IPS-NIHi11 (cell line): ENCODE results near the gene VWDE.

ENCODE experiments used
- DNase-seq: peaks from one replicate; pipeline ENCODE4 v3.0.0; 2012; ENCODE audit warnings: mixed read lengths, low spot score

Gene VWDE

GRCh38 chr7:12290761-12291160 lies 112.9 kb downstream of the VWDE start:
- DNase-seq = no peak

DNA sequence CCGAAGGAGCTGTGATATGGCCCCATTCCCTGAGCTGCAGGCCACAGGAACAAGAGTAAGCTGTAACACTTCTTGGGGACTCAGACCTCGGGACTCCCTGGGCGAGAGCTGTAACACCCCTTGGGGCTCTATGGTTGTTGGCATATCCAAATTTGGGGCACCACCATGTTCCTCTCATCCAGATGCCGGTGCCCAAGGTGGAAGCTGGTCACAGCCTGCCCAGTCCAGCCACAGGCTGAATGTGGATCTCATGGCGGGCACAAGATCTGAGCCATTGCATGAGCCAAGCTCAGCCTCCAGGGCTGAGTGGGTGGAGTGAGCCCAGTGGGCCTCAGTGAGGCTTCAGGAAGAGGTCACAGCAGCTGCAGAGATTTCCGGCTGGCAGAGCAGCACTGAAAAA lies 113.7 kb downstream of the VWDE start:
- DNase-seq = no peak

GRCh38 chr7:12287901-12288300 lies 115.8 kb downstream of the VWDE start:
- DNase-seq = no peak

DNA sequence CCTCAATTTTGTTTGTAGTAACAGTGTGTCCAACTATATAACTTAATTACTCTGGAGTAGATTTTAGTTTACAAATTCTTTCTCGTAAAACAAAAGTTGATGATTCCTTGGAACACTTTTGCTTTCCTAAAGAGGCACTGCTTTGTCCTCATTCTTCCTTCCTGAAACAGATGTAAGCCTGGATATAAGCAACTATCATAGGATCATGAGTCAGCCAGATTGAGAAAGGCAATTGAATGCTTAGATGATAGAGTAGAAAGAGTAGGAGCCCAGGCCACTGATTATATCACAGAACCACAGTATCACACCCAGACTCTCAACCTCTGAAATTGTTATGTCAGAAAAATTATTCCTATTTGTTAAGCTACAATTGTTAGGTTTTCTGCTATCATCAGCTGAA lies 122.6 kb downstream of the VWDE start:
- no peak for DNase-seq
